GM18517 (cell line): ENCODE measurements around the gene THBS3.
A peak's percentile ranks its signal among the peaks of the same experiment; 100 is the strongest.
"Not testable (repeated sequence)": the region's sequence is repeated elsewhere in the genome, so short reads cannot be mapped to it uniquely, and the experiment has no call there.

Source experiments
- ATAC-seq: cut with Tn5 transposase; IDR thresholded peaks from one replicate; pipeline ENCODE4 v1.9.1; 2021; ENCODE audit warnings: mild to moderate bottlenecking, moderate library complexity; ENCODE audit not compliant: unreplicated experiment

Gene THBS3

GRCh38 chr1:155175281-155175926 lies 32.3 kb downstream of the THBS3 start:
- ATAC-seq = no peak

DNA sequence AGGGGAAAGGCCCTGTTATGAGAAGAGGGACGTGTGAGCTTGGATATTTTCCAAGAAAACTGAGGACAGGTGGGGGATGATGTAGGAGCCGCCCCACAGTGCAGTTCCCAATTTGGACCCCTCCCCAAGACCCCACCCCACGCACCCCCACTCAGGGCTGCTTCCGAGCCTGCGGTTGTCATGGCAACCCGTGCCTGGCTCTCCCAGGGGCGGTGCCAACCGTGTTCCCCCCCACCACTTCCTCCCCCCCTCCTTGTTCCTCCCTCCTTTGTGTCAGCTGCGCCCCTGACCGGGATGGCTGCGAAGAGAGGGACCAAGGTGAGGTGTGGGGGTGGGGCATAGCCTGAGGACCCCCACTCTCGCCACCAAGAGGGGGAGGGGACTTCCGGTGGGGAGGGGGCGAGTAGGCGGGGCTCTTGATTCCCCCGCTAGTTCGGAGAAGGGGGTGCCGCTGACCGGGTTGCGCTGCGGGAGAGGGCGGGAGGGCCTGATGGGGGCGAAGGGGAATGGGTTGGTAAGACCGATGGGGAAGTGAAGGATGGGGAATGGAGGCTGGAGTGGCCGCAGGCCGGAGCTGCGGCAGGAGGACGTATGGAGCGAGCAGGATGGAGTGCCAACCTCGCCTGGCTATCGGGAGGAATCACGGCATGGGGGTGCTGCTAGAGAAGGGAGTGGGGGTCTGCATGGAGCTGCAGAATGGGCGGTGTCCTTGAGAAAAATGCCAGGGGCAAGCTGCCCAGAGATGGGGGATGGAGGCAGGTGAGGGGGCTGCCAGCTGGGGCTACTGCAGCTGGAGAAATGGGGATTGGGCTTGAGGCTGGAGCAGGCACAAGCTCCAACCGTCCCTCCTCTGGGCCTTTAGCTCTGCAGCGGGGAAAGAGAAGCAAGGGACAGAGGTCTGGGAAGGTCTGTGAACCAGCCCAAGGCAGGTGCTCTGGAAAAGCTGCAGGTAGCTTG lies 33.1 kb downstream of the THBS3 start:
- ATAC-seq = no peak

- ATAC-seq = no peak
Measured at GRCh38 chr1:155173478-155174323, 34.0 kb downstream of the THBS3 start, which contains the start of gene TRIM46. Gene TRIM46, plus strand, starts transcription at chr1:155173849. Its CDS starts 118 bp downstream, at chr1:155173967.

DNA sequence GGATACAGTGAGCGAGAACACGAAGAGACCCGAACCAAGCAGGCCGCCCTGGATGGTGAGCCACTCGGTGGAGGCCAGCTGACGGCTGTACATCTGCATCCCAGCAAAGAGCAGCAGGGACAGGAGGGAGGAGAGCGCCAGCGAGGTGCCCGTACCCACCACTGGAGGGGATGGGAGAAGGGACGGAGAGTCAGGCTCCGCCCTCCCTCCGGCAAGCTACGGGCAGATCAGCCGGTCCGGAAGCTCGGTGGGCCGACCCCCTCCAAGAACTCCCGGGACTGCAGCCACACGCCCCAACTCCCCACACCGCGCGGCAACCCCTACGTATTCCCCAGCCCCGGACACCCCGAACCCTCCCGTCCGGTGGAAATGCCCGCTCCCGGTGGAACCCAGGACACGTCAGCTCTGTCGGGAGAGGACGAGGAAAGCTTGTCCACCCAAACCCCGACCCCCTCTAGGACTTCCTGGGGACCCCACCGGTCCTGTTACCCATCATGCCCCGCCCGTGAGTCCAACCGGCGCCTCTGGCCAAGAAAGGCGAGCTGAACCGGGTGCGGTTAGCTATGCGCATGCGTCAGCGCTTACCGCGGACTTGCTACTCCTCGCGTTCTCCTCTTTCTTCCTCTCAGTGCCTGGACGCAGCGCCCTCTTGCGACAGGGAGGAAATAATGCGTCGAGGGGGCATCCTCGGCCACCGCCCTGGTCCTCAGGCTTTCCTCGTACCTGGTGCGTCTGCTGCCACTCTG lies 34.8 kb downstream of the THBS3 start, which contains the start of gene KRTCAP2:
TSS of gene KRTCAP2 (minus strand) at position 573 of the 746 bp plus-strand sequence. CDS start at position 493, 80 bp downstream.
- peak; percentile 68 for ATAC-seq

DNA sequence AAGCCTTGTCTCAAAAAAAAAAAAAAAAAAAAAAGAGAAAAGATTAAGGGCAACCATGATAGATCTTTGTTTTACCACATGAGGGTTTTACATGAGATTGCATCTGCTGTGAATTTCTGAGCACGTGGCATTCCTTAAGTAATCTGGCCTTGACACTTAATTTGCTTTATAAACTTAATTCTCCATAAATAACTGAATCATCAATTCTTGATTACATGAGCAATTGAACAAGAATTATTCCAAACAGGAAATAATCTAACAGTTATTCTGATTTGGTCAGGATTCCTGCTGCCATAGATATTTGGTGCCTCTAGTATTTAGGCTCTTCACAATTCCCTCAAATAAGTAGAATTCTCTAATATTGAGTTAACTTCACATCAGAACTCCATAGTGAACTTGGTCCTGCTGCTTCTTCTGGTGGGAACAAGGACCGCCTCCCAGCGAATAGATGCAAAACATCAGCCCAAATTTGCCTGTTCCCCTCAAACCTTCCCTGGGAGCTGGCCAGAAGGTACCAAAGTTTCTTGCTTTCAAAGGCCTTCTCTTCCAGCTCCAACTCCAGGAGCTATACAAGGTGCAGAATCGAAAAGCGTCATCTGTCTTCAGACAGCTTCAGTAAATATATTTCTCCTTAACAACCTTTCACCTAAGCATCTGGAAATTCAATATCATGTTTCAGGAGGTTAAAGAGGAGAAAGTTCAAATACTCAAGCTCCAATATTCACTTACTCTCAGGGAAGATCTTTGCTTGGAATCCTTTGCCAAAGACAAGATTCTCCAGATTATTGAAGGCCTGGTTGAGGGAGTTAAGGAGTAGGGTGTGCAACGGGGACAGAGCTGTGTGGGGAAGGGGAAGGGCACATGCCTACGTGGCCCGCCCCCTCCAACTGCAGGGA lies 35.6 kb downstream of the THBS3 start:
- ATAC-seq = peak; percentile 15

GRCh38 chr1:155170806-155171205 lies 36.9 kb downstream of the THBS3 start:
- ATAC-seq = no peak

DNA sequence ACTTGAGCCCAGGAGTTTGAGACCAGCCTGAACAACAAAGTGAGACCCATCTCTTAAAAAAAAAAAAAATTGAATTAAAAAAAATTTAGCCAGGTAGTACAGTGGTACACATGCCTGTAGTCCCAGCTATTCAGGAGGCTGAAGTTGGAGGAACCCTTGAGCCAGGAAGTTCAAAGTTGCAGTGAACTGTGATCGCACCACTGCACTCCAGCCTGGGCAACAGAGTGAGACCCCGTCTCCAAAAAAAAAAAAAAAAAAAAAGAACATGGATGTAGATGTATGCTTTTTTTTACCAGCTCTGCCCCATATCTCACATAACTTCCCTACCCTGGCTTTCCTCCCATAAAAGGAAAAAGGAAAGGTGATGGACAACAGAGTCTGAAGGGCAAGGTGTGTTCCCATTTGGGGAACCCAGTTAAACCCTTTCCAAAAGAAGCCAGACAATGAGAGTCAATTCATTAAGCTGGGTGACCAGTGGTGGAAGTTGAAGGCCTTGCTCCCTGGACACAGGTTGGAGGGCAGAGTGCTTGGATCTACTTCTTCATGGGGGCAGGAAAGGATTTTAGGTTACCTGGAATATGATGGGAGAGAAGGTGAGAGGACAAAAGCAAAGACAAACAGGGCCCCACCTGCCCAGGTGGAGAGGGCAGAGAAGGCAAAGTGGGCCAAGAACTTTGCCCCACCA lies 37.5 kb downstream of the THBS3 start:
- no peak for ATAC-seq

GRCh38 chr1:155169541-155169940 lies 38.2 kb downstream of the THBS3 start:
- ATAC-seq = no peak

- ATAC-seq = no peak
Measured at GRCh38 chr1:155168456-155169210, 39.1 kb downstream of the THBS3 start.

DNA sequence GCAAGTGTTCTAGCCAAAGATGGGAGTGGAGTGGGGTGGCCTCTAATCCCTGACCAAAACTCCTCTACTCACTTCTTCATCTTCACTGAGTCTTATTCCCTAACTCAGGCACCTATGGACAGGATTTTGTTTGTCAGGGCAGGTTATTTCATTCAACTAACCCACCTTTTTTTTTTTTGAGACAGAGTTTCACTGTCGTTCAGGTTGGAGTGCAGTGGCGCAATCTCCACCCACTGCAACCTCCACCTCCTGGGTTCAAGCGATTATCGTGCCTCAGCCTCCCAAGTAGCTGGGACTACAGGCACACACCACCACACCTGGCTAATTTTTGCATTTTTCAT lies 39.6 kb downstream of the THBS3 start:
- ATAC-seq = not testable (repeated sequence)

GRCh38 chr1:155167166-155168104 lies 40.3 kb downstream of the THBS3 start:
- ATAC-seq = no peak

DNA sequence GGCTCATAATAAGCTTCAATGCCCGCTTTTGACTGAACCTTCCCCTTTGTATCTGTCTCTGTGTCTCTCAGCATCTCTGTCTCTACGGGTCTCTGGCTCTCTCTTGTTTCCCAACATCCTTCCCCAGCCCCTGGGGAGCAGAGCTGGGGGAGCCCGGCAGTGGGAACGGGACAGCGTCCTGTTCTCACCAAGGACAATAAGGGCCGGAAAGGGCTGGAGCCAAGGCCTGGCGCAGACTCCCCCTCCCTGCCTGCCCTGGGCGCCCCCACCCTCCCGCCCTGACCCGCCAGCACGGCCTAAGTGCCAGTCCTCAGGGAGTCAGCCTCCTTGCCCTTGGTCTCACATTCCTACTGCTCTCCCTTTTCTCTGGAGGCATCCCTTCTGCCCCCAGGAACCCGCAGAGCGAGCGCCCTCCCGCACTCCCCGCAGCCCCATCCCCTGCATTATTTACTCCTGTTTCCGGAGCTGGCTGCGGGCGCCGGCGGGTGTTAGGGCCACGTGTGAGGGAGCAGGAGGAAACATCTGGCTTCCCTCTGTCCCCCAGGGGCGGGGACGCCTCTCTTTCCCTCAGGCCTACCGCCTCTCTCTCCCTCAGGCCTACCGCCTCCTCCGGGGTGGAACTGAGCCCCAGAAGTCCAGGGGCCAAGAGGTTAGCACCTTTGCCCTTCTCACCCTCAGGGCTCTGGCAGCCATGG lies 41.1 kb downstream of the THBS3 start:
- no peak for ATAC-seq

DNA sequence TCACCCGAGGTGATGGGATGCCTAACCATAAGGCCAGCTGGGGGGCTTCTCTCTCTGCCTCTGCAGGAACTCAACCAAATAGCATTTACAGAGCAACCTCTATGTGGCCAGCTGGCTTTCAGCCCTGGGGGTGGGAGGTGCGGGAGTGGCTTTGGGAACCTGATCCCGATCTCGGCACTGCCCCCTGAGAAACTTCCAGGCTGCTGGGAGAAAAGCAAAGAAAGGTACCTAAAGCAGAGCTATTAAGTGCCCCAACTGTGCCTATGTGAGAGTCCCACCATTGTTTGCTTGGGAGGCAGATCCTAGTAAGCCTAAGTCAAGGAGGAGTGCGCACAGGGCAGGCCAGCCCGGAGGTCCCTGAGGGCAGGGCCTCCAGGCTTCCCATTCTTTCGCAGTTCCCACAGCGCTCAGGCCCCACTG lies 41.6 kb downstream of the THBS3 start:
- no peak for ATAC-seq

DNA sequence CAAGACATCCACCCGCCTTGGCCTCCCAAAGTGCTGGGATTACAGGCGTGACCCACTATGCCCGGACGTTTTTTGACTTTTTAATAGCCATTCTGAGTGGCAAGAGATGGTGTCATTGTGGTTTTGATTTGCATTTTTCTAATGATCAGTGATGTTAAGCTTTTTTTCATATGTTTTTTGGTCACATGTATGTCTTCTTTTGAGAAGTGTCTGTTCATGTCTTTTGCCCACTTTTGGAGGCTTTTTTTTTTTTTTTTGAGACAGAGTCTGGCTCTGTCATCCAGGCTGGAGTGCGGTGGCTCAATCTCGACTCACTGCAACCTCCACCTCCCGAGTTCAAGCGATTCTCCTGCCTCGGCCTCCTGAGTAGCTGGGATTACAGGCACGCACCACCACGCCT lies 43.1 kb downstream of the THBS3 start:
- ATAC-seq = not testable (repeated sequence)

DNA sequence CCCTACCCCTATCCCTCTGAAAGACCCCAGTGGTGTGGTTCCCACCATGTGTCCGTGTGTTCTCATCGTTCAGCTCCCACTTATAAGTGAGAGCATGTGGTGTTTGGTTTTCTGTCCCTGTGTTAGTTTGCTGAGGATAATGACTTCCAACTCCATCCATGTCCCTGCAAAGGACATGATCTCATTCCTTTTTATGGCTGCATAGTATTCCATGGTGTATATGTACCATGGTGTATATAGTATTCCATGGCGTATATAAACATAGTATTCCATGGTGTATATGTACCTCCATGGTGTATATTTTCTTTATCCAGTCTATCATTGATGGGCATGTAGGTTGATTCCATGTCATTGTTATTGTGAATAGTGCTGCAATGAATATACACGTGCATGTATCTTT lies 43.9 kb downstream of the THBS3 start:
- not testable (repeated sequence) for ATAC-seq

- not testable (repeated sequence) for ATAC-seq
Measured at GRCh38 chr1:155162631-155163030, 45.1 kb downstream of the THBS3 start.
